H1 (cell line): ENCODE results near the gene LEUTX. TPM values are rescaled to one million over a fixed set of nuclear protein-coding genes. Genes with fewer than 3 reads are reported as not detected.

Source experiments
- JUN ChIP-seq: IDR thresholded peaks from 2 replicates; pipeline ENCODE4 v1.6.1; 2011; ENCODE audit warnings: low read depth, mild to moderate bottlenecking, improper control_type of control experiment, low read length
- SIN3A ChIP-seq, 2 experiments: IDR thresholded peaks in 1 of 2; conservative IDR thresholded peaks in 1 of 2; 2 replicates each; pipeline ENCODE4 v1.6.1; 2011 to 2012; ENCODE audit warnings: low read length in 2 of 2, improper control_type of control experiment in 1 of 2, low read depth in 1 of 2, mild to moderate bottlenecking in 1 of 2
- YY1 ChIP-seq: IDR thresholded peaks from 2 replicates; pipeline ENCODE4 v1.6.1; 2011; ENCODE audit warnings: low read depth, mild to moderate bottlenecking, low read length
- polyA plus RNA-seq, 7 experiments: library from polyadenylated mRNA; depleted of rRNA in 3 of 7; stranded (reverse) in 5 of 7; unstranded in 2 of 7; fragments of >200 nt in 5 of 7; fragments of 200-250 nt in 2 of 7; gene quantifications; 1 replicate in 5 of 7; 2 replicates in 1 of 7; 4 replicates in 1 of 7; pipeline versions ENCODE4 v1.2.1 to v1.2.3, GENCODE V29; 2011 to 2013; ENCODE audit warnings: missing spikeins in 2 of 7, mixed read lengths in 2 of 7
- total RNA-seq: library from RNA; stranded (reverse); fragmentation: NEBNext Ultra II Directional; extraction: Animal tissue kit (Norgen Biotek cat#: 25700); gene quantifications from 2 replicates; pipeline ENCODE4 v1.2.1, GENCODE V29; 2021

Gene LEUTX
- total and polyA plus RNA-seq, 2 of the 8 experiments (the other 6 are each of a cell fraction or from before 2014, with no cell fraction given) = not detected

DNA sequence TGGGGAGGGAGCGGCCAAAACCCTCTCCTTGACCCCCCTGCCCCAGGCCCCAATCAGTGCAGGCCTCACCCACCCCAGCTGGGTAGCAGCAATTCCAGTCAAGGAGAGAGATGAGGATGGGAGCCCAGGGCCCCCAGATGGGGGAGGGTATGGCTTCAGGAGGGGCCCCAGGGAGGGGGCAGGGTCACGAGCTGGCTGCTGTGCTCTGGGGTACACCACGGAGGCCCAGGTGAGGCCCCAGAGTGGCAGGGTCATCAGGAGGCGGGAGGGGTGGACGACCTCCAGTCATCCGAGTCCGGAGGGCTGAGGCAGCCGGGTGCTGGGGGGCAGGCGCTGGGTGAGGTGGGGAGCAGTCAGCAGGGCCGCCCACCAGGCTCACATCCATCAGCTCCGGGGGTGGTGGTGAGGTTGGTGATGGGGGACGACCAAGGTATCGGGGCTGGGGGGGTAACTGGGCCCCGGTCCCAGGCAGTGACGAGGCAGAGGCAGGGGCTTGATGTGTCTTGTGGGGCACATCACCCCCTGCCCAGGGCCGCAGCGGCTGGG lies 47.0 kb downstream of the LEUTX start (continued):
- TF ChIP-seq JUN (no peak), YY1 (no peak), SIN3A (conservative IDR thresholded peaks at IDR 0.05 in 1 of 2, IDR thresholded peaks at IDR 0.05 in 1 of 2; ENCODE audit: low read depth in 1 of 2, low read length in 2 of 2) (no peak)
- TF ChIP-seq, all 59 proteins: peak for 0
